Neural progenitor cell (in vitro differentiated cells): ENCODE data around the gene LTF. TPM values are rescaled to one million over a fixed set of nuclear protein-coding genes. Genes with fewer than 3 reads are reported as not detected.
"Not testable (repeated sequence)": the region's sequence is repeated elsewhere in the genome, so short reads cannot be mapped to it uniquely, and the experiment has no call there.

Experiments used
- DNase-seq: peaks from one replicate; pipeline ENCODE4 v3.0.0-alpha.2; 2016; ENCODE audit warnings: low spot score
- H2AFZ ChIP-seq: fragments of 200-600 bp; sonication (generic); replicated peaks from 2 replicates; pipeline ENCODE4 v1.6.1; 2016; ENCODE audit warnings: antibody characterized with exemption
- H3F3A ChIP-seq: fragments of 200-600 bp; sonication (generic); 2 replicates; pipeline ENCODE4 v1.6.1; 2016; ENCODE audit warnings: antibody characterized with exemption, low read depth
- H3K27ac ChIP-seq: fragments of 200-600 bp; sonication (generic); 2 replicates; pipeline ENCODE4 v1.5.1; 2016; ENCODE audit warnings: mild to moderate bottlenecking
- H3K27me3 ChIP-seq: fragments of 200-600 bp; sonication (generic); 2 replicates; pipeline ENCODE4 v1.6.1; 2016; ENCODE audit warnings: mild to moderate bottlenecking, moderate library complexity
- H3K36me3 ChIP-seq: fragments of 200-600 bp; sonication (generic); 2 replicates; pipeline ENCODE4 v1.5.1; 2016
- H3K4me1 ChIP-seq: fragments of 200-600 bp; sonication (generic); 2 replicates; pipeline ENCODE4 v1.6.1; 2016; ENCODE audit warnings: mixed run types
- H3K4me2 ChIP-seq: fragments of 200-600 bp; sonication (generic); 2 replicates; pipeline ENCODE4 v1.6.1; 2016
- H3K4me3 ChIP-seq: fragments of 200-600 bp; sonication (generic); 2 replicates; pipeline ENCODE4 v1.5.1; 2016
- H3K79me2 ChIP-seq: fragments of 200-600 bp; sonication (generic); 2 replicates; pipeline ENCODE4 v1.6.1; 2016; ENCODE audit warnings: low read depth
- H3K9ac ChIP-seq: fragments of 200-600 bp; sonication (generic); 2 replicates; pipeline ENCODE4 v1.6.1; 2016
- H3K9me3 ChIP-seq: fragments of 200-600 bp; sonication (generic); 2 replicates; pipeline ENCODE4 v1.5.1; 2016; ENCODE audit warnings: low read depth
- H4K20me1 ChIP-seq: fragments of 200-600 bp; sonication (generic); 2 replicates; pipeline ENCODE4 v1.6.1; 2016; ENCODE audit warnings: low read depth
- H3K27ac Mint-ChIP-seq: 3 replicates; pipeline ENCODE4 v1.8.0; 2021; ENCODE audit warnings: mixed read lengths
- H3K27me3 Mint-ChIP-seq: 2 replicates; pipeline ENCODE4 v1.8.0; 2022; ENCODE audit warnings: low read depth, mild to moderate bottlenecking, inconsistent platforms, moderate library complexity, mixed read lengths; ENCODE audit not compliant: insufficient read depth
- H3K36me3 Mint-ChIP-seq: 3 replicates; pipeline ENCODE4 v1.8.0; 2021; ENCODE audit warnings: mixed read lengths
- H3K4me1 Mint-ChIP-seq: 3 replicates; pipeline ENCODE4 v1.8.0; 2021; ENCODE audit warnings: mixed read lengths
- H3K4me3 Mint-ChIP-seq: 3 replicates; pipeline ENCODE4 v1.8.0; 2021; ENCODE audit warnings: mild to moderate bottlenecking, moderate library complexity, mixed read lengths
- H3K9me3 Mint-ChIP-seq: 3 replicates; pipeline ENCODE4 v1.8.0; 2020; ENCODE audit warnings: mixed read lengths
- CTCF ChIP-seq: fragments of 200-600 bp; sonication (generic); IDR thresholded peaks from 2 replicates; pipeline ENCODE4 v1.5.1; 2017; ENCODE audit warnings: antibody characterized with exemption, mild to moderate bottlenecking
- EZH2 ChIP-seq: fragments of 200-600 bp; sonication (generic); IDR thresholded peaks from 2 replicates; pipeline ENCODE4 v1.6.1; 2017; ENCODE audit warnings: antibody characterized with exemption, mild to moderate bottlenecking, moderate library complexity
- EZH2phosphoT487 ChIP-seq: fragments of 200-600 bp; sonication (generic); IDR thresholded peaks from 2 replicates; pipeline ENCODE4 v1.6.1; 2017; ENCODE audit warnings: antibody characterized with exemption
- total RNA-seq: library from RNA; depleted of rRNA; stranded (reverse); fragments of >200 nt; gene quantifications from 2 replicates; pipeline ENCODE4 v1.2.3, GENCODE V29; 2015; ENCODE audit warnings: low replicate concordance

Gene LTF
- total RNA-seq, 1 donor from 2014 or later, result not detected

GRCh38 chr3:46496746-46497555 is 32.2 kb upstream of the LTF start:
- H3K27me3 ChIP-seq, result no peaks in the 10 kb centered on the region
- no peak overlapping the region for H3K27ac ChIP-seq
- no peaks in the 10 kb centered on the region for H4K20me1 ChIP-seq
- no peaks in the 10 kb centered on the region for H3K36me3 ChIP-seq
- no peak overlapping the region for H3K4me3 ChIP-seq
- H3K4me1 ChIP-seq, result no peaks in the 10 kb centered on the region
- no peak overlapping the region for H3K4me2 ChIP-seq
- H3K36me3 Mint-ChIP-seq, result no peaks in the 10 kb centered on the region
- H3K9ac ChIP-seq, result no peak overlapping the region
- no peaks in the 10 kb centered on the region for H3K4me1 Mint-ChIP-seq
- H3F3A ChIP-seq, result no peaks in the 10 kb centered on the region
- H3K27ac Mint-ChIP-seq, result no peak overlapping the region
- peaks cover 7% of the 10 kb centered on the region for H3K27me3 Mint-ChIP-seq
- H2AFZ ChIP-seq, result no peak overlapping the region
- DNase-seq, result peak; percentile 38
- no peaks in the 10 kb centered on the region for H3K9me3 ChIP-seq
- peaks cover 4% of the 10 kb centered on the region for H3K9me3 Mint-ChIP-seq
- no peak overlapping the region for H3K4me3 Mint-ChIP-seq
- TF ChIP-seq EZH2phosphoT487 (no peak), CTCF (peak; percentile 63)
- H3K79me2 ChIP-seq, result no peaks in the 10 kb centered on the region

- no peaks in the 10 kb centered on the region for H4K20me1 ChIP-seq
- no peak overlapping the region for H3K4me2 ChIP-seq
- no peak overlapping the region for H3K27ac ChIP-seq
- H3K36me3 Mint-ChIP-seq, result no peaks in the 10 kb centered on the region
- H3K27ac Mint-ChIP-seq, result no peak overlapping the region
- H3K4me1 ChIP-seq, result no peaks in the 10 kb centered on the region
- H3K4me1 Mint-ChIP-seq, result no peaks in the 10 kb centered on the region
- H2AFZ ChIP-seq, result no peak overlapping the region
- no peaks in the 10 kb centered on the region for H3K36me3 ChIP-seq
- H3K79me2 ChIP-seq, result no peaks in the 10 kb centered on the region
- H3K9me3 ChIP-seq, result no peaks in the 10 kb centered on the region
- no peak overlapping the region for H3K4me3 Mint-ChIP-seq
- no peak for DNase-seq
- H3F3A ChIP-seq, result no peaks in the 10 kb centered on the region
- no peak overlapping the region for H3K9ac ChIP-seq
- H3K9me3 Mint-ChIP-seq, result peaks cover 4% of the 10 kb centered on the region
- peaks cover 7% of the 10 kb centered on the region for H3K27me3 Mint-ChIP-seq
- H3K4me3 ChIP-seq, result no peak overlapping the region
- H3K27me3 ChIP-seq, result no peaks in the 10 kb centered on the region
- TF ChIP-seq EZH2phosphoT487 (no peak), CTCF (no peak), EZH2 (no peak)
Observed at GRCh38 chr3:46495901-46496456, 31.3 kb upstream of the LTF start.

- not testable (repeated sequence) for H3K36me3 Mint-ChIP-seq, H3K9me3 Mint-ChIP-seq, H3K9ac ChIP-seq, H3K27ac Mint-ChIP-seq, H2AFZ ChIP-seq, H3K4me3 ChIP-seq, H3K36me3 ChIP-seq, H3K27me3 ChIP-seq, H3K9me3 ChIP-seq, H3K79me2 ChIP-seq, H3K4me1 ChIP-seq, H3K4me3 Mint-ChIP-seq, DNase-seq, H3K4me1 Mint-ChIP-seq, H3K27ac ChIP-seq, H4K20me1 ChIP-seq, H3K27me3 Mint-ChIP-seq, H3F3A ChIP-seq, H3K4me2 ChIP-seq
Observed at GRCh38 chr3:46494491-46494890, 29.8 kb upstream of the LTF start.

- Mint-ChIP-seq H3K9me3 (peaks cover 4% of the 10 kb centered on the region), H3K4me3 (no peak overlapping the region), H3K36me3 (no peaks in the 10 kb centered on the region), H3K27ac (no peak overlapping the region), H3K27me3 (peaks cover 12% of the 10 kb centered on the region), H3K4me1 (peaks cover 4% of the 10 kb centered on the region)
- Histone ChIP-seq H2AFZ (no peak overlapping the region), H3F3A (no peaks in the 10 kb centered on the region), H3K79me2 (no peaks in the 10 kb centered on the region), H3K36me3 (no peaks in the 10 kb centered on the region), H3K4me3 (no peak overlapping the region), H3K9ac (no peak overlapping the region), H3K27ac (no peak overlapping the region), H3K27me3 (peaks cover 12% of the 10 kb centered on the region), H3K4me2 (no peak overlapping the region), H3K9me3 (no peaks in the 10 kb centered on the region), H4K20me1 (no peaks in the 10 kb centered on the region), H3K4me1 (no peaks in the 10 kb centered on the region)
- DNase-seq, result no peak
- no peak for TF ChIP-seq CTCF
- no peak for TF ChIP-seq EZH2
Observed at GRCh38 chr3:46492890-46493547, 28.3 kb upstream of the LTF start.
